GM19035 (cell line): ENCODE measurements around the gene DCXR.

Experiments
- ATAC-seq: cut with Tn5 transposase; IDR thresholded peaks from one replicate; pipeline ENCODE4 v1.9.1; 2021; ENCODE audit not compliant: unreplicated experiment

The DCXR gene

DNA sequence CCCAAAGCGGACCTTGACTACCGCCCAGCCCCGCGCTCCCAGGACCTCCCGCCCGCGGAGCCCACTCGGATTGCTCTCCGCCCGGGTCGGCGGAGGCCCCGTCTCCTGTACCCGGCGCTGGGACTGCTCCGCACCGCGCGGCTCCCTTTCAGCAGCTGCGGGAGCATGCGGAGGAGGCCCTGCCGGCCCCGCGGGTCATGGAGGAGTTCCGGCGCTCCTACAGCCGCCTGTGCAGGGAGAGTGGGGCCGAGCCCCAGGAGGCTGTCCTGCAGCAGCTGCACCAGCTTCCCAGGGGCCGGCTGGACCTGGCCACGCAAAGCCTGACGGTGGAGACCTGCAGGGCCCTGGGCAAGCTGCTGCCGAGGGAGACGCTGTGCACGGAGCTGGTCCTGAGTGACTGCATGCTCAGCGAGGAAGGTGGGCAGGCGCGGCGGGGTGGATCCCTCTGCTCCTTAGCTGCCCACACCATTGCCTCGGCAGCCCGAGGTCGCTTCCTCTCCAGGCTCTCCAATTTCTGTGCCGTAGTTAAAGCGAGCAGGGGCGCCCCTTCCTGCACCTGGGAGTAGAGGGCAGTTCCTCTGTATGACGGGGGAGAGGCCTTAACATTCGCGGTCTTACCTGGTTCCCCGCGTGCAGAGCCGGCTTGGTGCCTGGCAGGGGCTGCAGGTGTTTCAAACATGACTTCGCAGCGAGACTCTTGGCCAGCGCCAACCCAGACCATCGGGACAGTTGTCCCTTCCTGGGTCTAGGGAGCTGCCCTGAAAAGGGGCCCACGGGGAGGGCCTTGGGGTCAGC, 13.9 kb downstream of the DCXR start:
- ATAC-seq: peak; percentile 1

DNA sequence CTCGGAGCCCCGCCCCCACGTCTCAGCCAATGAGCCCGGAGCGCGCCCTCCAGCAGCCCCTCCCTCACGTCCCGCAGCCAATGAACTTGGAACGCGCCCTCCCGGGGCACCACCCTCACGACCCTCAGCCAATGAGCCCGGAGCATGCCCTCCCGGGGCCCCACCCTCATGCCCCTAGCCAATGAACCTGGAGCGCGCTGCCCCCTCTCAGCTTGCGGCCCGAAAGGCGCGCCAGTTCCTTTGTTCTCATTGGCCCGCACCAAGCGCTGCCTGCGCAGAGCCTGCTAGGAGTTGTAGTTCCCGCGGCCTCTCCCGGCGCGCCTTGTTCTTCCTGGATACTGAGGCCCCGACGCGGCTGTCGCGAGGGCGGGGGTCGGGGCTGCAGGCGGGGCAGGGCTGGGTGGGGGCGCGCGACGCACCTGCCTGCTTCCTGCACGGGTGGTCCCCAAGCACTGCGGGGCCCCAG, 14.5 kb downstream of the DCXR start, which contains the start of gene LRRC45:
Gene LRRC45 (plus strand): TSS at position 325 of the 466 bp plus-strand sequence. CDS start 339 bp downstream, outside the sequence.
- peak; percentile 90 for ATAC-seq

DNA sequence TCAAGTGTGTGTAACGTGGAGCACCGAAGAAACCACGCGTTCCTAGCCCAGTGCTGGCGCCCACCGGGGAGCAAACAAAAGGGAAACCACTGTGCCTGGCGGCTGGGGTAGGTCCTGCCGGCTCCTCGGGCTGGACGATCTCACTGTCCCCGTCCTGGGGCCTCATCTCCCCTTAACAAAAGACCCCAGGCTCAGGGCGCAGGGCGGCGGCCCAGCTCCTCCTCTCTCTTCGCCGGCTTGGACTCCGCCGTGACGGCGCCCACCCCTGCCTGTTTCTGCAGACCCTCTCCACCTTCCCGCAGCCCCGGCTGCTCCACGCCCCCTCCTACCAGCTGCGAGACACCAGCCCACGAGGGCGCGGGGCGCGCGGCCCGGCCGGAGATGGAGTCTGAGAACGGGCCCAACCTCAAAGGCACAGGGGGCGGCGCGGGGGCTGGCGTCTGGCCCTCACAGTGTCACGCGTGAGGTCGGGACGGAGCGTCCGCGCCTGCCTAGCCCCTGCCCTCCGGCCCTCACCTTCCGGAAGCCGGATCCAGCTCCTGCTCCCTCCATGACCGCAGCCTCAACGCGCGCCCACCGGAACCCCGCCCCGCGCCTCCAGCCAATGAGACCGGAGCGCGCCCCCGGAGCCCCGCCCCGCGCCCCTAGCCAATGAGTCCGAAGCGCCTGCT, 15.1 kb downstream of the DCXR start, which contains the start of gene CENPX:
Gene CENPX (minus strand): TSS at position 569 of the 671 bp plus-strand sequence. CDS start 17 bp downstream, at position 552.
- no peak for ATAC-seq

DNA sequence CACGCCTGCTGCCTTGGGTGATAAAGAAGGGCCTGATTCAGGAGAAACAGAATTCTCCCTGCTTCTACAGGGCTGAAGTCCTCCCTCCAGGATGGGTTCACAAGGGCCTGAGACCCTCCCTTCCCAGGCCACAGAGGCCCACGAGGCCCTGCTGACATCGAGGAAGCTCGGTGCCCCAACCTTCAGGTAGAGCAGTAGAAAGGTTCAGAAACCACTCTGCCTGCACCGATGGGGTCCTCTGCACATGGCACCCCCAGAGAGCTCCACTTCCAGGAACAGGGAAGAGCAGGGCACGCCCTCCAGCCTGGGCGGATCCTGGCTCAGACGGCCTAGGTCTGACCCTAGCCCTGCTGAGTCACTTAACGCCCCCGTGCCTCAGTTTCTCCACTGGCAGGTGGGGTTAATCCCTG, 15.6 kb downstream of the DCXR start:
- no peak for ATAC-seq

DNA sequence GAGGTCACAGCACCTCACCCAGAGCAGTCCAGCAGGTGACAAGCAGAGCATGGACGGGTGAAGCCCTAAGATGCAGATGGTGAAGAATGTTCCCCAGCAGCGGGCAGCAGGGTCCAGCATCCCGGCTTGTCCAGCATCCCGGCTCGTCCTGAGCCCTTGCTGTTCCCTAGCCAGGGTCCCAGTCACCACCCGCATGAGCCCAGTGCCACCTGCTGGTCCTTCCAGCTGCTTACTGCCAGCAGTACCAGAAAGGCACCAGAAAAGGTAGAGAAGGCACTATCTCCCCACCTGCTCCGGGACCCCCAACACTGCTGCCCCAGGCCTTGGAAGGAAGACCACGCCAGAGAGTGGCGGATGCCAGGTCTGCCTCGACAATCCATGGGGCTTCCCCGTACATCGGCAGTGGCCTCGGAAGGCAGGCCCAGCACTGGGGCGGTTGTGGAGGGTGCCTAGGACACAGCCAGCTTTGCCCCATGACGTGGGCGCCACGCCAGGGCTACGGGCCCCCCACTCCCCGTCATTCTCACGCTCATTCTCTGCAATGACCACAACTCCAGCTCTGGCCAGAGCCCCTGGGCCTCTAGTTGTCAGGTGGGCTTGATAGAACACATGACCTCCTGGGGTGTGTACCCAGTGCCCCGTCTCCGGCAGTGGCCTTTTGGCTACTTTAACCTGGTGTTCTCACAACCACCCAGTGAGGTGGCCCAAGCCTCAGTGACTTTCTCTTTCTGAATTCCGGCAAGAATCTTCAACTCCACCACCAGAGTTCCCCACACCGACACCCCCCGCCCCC, 16.2 kb downstream of the DCXR start:
- ATAC-seq: no peak

DNA sequence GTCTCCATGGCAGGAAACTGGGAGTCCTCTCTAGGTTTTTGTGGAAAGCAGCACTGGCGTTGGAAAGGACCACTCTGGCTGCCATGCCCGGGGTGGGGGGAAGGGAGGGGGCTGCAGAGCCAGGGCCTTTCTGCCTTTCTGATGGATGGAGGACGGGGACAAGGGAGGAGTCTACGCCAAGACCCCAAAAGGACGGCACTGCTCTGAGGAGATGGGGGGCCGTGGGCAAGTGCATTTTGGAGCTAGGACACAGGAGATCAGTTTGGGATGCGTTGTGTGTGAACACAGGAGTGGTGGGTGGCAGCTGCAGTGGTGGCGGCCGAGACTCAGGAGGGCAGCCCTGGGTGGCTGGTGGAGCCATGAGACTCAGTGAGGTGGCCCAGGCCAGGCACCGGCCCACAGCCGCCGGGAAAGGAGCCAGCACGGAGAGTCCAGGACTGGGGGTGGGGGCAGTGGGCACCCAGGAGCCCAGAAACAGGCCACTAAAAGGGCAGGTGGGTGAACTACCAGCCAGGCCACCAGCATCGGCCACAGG, 16.9 kb downstream of the DCXR start:
- no peak for ATAC-seq

DNA sequence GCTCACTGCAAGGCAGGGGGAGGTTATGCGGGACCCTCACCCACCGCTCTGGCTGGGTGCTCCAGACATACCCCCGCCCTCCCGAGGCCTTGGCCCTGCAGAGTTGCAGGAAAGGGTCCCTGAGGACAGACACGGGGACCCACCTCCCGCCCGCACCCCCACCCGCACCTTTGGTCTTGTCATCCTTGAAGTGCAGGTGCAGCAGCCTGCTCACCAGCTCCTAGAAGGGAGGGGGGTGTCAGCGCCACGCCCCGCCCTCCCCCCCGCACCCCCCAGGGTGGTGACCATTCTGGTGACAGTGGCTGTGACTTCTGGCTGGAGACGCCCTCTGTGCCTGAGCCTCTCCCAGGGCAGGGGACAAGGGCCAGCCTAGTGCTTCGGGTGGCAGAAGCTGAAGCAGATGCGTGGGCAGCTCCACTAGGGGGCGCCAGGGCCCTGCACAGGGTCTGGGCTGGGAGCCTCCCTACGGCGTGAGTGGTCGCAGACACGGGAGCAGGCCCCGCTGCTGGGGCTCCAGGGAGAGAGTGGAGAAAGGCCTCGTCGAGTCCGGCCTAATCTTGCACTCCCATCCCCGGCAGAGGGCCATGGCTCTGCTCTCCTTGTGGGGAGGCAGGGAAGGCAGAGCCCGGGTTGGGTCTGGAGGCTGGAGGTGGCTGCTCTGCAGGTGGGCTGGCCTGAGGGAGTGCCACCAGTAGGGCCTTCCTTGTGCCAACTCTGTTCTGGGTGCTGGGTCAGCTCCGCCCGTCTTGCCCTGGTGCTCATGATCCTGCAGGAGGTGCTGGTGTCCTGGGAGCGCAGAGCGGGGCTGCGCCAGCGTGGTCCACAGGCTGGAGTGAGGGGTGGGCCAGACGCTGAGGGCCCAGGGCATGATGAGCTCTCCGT, 17.6 kb downstream of the DCXR start:
- ATAC-seq: no peak

DNA sequence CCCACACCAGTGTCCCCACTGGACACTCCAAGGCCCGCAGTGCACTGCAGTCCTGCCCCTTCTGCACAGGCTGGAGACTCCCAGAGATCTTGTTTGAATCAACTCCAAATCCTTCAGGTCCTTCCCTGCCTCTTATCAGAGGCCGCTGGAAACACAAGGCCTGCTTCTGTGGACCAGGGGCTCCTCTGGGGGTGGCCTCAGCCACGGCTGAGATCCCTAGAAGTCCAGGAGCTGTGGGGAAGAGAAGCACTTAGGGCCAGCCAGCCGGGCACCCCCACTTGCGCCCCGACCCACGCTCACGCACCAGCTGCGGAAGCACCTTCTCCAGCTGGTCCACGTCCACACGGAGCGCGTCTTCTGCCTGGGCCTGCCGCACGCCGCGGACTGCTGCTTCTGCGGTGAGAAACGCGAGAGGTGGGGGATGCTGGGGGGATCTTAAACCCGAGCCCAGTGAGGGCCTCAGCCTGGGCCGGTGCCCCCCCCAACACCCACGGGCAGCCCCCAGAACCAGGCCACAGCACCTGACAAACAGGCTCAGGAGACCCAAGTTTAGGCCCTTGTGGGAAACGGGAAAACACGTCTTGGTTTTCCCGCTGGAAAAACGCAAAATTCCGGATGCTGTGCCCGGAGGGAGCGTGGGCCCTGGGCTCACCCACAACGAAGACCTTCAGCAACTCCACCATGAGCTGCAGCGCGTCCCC, 18.4 kb downstream of the DCXR start:
- no peak for ATAC-seq

DNA sequence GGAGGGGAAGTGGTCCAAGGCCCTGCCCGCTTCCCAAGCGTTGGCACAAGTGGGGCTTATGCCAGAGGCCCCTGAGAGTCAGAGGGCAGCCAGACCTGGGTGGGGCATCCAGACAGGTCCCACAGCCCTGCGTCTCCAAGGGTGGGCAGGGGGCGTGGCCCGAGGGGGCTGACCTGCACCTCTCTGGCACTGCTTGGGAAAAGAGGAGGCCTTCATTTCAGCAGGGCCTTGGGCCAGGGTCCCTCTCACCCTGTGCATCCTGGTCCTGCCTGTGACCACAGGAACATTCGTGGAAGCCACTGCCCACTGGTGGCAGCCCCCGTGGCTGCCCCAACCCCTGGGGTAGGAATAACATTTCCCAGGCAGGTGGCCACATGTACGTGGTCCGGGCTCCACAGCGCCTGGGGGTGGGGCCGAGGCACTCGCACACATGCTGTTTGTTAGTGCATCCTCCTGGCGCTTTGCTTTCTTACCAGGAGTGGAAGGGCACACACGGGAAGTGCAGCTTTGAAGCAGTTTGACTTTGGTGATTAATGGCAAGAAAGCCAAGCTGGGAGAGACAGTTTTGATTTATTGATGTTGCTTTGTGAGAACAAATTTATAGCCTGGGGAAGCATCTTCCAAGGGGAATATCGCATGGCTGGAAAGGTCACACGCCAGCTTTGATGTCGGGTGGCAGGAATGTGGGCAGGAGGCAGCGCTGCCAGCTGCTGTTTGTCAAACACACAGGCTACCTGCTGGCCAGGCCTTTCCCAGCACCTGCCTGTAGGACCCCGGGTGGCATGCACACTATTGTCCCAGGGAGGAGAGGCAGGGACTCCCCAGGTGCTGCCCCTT, 19.1 kb downstream of the DCXR start:
- ATAC-seq: no peak

DNA sequence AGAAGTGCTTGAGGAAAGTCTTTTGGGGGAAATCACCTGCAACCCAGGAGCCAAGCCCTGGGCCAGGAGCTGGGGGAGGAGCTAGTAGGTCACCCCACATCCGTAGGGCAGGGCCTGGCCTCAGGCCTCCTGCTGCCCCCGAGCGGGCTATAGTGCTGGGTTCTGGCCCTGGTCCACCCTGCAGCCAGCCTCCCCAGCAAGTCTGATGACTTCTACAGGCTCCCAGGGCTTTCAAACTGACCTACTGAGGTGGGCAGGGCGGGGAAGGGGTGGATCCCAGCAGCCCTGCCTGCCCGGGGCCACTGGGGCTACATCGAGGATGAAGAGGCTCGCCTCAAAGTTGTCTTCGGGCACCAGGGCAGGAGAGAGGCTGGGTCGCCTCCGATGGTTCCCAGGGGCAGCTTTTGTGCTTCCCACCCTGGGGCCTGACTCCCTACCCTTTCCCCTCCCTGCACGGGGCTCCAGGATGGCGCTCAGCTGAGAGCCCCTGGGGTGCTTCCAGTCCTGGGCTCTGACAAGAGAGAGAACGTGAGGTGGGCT, 19.8 kb downstream of the DCXR start:
- ATAC-seq: no peak

DNA sequence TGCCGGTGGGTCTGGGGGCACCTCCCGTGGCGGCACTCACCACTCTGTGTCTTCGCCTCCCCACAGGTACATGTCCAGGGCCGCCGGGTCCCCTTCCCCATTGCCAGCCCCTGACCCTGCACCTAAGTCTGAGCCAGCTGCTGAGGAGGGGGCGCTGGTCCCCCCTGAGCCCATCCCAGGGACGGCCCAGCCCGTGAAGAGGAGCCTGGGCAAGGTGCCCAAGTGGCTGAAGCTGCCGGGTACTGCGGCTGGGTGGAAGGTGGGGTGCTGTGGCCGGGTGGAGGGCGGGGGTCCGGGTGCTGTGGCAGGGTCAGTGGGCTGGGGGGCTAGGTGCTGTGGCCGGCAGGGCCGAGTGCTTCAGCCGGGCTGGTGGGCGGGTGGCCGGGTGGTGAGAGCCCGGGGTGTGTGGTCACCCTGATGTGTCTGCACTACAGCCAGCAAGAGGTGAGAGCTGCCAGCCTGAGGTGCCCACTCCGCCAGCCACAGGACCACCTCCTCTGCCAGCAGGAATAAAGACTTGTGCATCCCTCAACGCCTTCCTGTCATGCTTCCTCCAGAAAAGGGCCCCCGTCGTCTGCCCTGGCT, 20.5 kb downstream of the DCXR start:
- no peak for ATAC-seq

DNA sequence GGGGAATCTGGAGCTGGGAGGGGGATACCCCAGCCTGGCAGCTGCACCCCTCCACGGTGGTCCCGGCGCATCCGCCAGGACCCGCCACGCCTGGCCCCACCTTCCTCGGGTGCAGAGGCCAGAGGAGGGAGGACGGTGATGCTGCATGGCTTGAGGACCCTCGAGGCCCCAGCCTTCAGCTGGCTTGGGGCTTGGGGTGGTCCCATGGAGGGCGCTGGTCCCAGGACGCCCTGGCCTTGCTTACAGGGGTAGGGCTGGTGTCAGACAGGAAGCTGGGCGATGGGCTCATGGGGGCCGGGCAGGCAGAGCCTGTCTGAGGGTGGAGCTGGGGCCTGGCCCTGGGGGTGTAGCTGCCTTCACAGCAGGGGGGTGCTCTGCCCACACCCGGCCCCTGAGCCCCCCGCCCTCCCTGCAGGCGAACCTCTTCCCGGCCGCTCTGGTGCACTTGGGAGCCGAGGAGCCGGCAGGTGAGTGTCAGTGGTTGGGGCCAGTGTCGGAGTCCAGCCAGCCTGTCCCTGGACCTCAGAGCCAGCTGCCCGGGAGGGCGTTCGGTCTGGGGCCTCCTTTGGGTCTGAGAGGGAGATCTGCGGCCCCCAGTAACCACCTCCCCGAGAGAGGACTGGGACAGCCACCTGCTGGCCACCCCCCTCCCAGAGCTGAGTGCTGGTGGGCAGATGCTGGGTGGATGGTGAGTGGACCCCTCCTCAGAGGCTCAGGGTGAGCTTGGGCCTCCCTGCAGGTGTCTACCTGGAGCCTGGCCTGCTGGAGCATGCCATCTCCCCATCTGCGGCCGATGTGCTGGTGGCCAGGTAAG, 21.2 kb downstream of the DCXR start:
- no peak for ATAC-seq

DNA sequence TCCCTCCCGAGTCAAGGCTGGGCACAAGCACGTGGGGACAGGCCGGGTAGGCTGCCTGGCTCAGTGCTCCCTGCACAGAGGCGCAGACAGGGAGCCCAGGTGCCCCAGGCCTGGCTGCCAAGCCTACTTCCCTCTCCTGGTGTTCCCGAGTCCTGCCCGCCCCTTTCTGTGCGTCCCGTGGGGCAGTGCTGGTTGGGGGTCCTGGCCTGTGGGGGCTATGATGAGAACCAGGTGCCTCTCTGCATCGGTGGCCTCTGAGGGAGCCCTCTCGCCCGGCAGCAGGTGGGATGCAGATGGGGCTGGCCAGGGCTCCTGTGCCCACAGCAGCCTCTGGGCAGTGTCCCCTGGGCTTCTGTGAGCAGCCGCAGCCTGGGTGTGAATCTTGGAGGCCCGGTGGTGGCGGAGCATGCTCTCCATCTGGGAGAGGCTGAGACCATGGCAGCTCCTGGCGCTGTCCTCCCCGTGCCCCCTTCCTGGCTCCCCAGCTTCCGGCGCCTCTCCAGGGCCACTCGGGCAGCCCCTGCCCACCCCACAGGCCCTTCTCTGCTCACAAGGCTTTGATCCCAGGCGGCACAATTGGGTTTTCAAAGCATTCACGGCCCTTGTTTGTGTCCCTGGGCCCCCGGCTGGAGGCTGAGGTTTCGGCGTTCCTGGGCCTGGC, 22.1 kb downstream of the DCXR start:
- no peak for ATAC-seq

DNA sequence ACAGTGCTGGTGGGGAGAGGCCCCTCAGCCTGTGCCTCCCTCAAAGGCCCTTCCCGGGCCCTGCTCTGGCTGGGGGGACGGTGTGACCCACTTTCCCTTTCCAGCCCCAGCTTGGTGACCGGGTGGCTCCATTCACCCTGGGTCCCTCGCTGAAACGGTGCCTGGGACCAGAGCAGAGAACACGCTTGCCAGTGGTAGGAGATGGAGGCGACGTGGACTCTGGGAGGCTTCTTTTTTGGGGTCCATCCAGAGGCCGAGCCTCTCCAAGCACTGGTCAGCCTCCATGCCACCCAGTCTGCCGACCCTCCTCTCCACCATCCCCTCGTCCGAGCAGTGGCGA, 22.6 kb downstream of the DCXR start:
- ATAC-seq: no peak

DNA sequence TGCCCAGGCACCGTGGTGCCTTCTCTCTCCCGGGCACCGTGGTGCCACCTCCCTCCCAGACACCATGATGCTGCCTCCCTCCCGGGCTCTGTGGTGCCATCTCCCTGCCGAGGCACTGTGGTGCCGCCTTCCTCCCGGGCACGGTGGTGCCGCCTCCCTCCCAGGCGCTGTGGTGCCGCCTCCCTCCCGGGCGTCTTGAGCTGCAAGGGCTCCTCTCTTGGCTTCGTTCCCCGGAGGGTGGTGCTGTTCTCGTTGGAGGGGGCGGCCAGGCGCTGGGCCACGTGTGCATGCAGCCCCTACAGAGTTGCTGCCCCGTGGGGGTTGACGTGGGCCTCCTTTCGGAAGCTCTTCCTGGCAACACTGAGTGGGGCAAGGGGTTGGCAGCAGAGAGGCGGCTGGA, 23.1 kb downstream of the DCXR start:
- no peak for ATAC-seq

DNA sequence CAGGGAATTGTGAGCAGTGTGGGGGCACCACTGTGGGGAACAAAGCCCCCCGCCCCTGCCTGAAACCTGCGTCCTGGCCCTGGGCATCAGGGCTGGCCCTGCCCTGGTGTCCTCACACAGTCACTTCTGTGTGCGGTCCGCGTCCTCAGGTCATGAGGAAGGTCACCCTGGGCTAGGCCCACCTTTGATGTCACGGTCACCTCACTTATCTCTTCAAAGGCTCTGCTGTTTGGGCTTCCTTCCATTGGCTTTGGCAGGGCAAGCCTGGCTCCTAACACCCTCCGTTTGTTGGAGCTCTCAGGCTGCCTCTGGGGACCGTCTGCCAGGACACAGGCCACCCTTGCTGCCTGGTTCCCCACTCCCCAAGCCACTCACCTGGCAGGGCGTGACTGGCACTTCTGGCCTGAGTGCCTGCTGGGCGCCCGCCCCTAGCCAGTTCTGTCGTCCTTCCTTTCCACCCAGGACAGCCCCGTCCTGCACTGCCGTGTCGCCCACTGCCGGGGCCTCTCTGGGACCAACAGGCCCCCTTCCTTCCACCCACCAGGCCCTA, 23.6 kb downstream of the DCXR start:
- ATAC-seq: no peak
